ENCODE data around the gene CDH4.

CDH4 gene

GRCh38 chr20:61598586-61598985 lies 346.5 kb downstream of the CDH4 start:
- Histone ChIP-seq H3K27ac (ENCODE audit: low read depth, low read length) (no peak overlapping the region), H3K36me3 (ENCODE audit: control insufficient read depth, insufficient read depth, low read length) (no peaks in the 10 kb centered on the region), H3K9me3 (ENCODE audit: control insufficient read depth, insufficient read depth, low read length) (peaks cover 7% of the 10 kb centered on the region), H3K4me1 (ENCODE audit: control insufficient read depth, insufficient read depth, low read length) (no peaks in the 10 kb centered on the region), H3K27me3 (ENCODE audit: control insufficient read depth, insufficient read depth, low read length) (no peaks in the 10 kb centered on the region), H3K9ac (ENCODE audit: low read depth, low read length) (no peak overlapping the region), H3K4me3 (ENCODE audit: low read depth, low read length) (no peak overlapping the region)

- Histone ChIP-seq H3K36me3 (ENCODE audit: control insufficient read depth, insufficient read depth, low read length) (no peaks in the 10 kb centered on the region), H3K27me3 (ENCODE audit: control insufficient read depth, insufficient read depth, low read length) (no peaks in the 10 kb centered on the region), H3K4me3 (ENCODE audit: low read depth, low read length) (no peak overlapping the region), H3K9me3 (ENCODE audit: control insufficient read depth, insufficient read depth, low read length) (peaks cover 7% of the 10 kb centered on the region), H3K9ac (ENCODE audit: low read depth, low read length) (no peak overlapping the region), H3K4me1 (ENCODE audit: control insufficient read depth, insufficient read depth, low read length) (no peaks in the 10 kb centered on the region), H3K27ac (ENCODE audit: low read depth, low read length) (no peak overlapping the region)
These were observed 347.0 kb downstream of the CDH4 start for GRCh38 chr20:61599061-61599531.

GRCh38 chr20:61599541-61599992 lies 347.5 kb downstream of the CDH4 start:
- H3K9me3 ChIP-seq (ENCODE audit: control insufficient read depth, insufficient read depth, low read length), result peaks cover 7% of the 10 kb centered on the region
- no peaks in the 10 kb centered on the region for H3K27me3 ChIP-seq (ENCODE audit: control insufficient read depth, insufficient read depth, low read length)
- no peaks in the 10 kb centered on the region for H3K4me1 ChIP-seq (ENCODE audit: control insufficient read depth, insufficient read depth, low read length)
- no peaks in the 10 kb centered on the region for H3K36me3 ChIP-seq (ENCODE audit: control insufficient read depth, insufficient read depth, low read length)
- H3K4me3 ChIP-seq (ENCODE audit: low read depth, low read length), result no peak overlapping the region
- H3K27ac ChIP-seq (ENCODE audit: low read depth, low read length), result no peak overlapping the region
- no peak overlapping the region for H3K9ac ChIP-seq (ENCODE audit: low read depth, low read length)

GRCh38 chr20:61600016-61600415 lies 348.0 kb downstream of the CDH4 start:
- Histone ChIP-seq H3K4me1 (ENCODE audit: control insufficient read depth, insufficient read depth, low read length) (no peaks in the 10 kb centered on the region), H3K27me3 (ENCODE audit: control insufficient read depth, insufficient read depth, low read length) (no peaks in the 10 kb centered on the region), H3K36me3 (ENCODE audit: control insufficient read depth, insufficient read depth, low read length) (no peaks in the 10 kb centered on the region), H3K27ac (ENCODE audit: low read depth, low read length) (no peak overlapping the region), H3K9me3 (ENCODE audit: control insufficient read depth, insufficient read depth, low read length) (peaks cover 7% of the 10 kb centered on the region), H3K9ac (ENCODE audit: low read depth, low read length) (no peak overlapping the region), H3K4me3 (ENCODE audit: low read depth, low read length) (no peak overlapping the region)

GRCh38 chr20:61601361-61601760 lies 349.3 kb downstream of the CDH4 start:
- H3K27ac ChIP-seq (ENCODE audit: low read depth, low read length), result no peak overlapping the region
- no peaks in the 10 kb centered on the region for H3K4me1 ChIP-seq (ENCODE audit: control insufficient read depth, insufficient read depth, low read length)
- no peaks in the 10 kb centered on the region for H3K27me3 ChIP-seq (ENCODE audit: control insufficient read depth, insufficient read depth, low read length)
- no peaks in the 10 kb centered on the region for H3K36me3 ChIP-seq (ENCODE audit: control insufficient read depth, insufficient read depth, low read length)
- H3K9ac ChIP-seq (ENCODE audit: low read depth, low read length), result no peak overlapping the region
- H3K9me3 ChIP-seq (ENCODE audit: control insufficient read depth, insufficient read depth, low read length), result peaks cover 6% of the 10 kb centered on the region
- H3K4me3 ChIP-seq (ENCODE audit: low read depth, low read length), result no peak overlapping the region

- Histone ChIP-seq H3K27ac (ENCODE audit: low read depth, low read length) (no peak overlapping the region), H3K36me3 (ENCODE audit: control insufficient read depth, insufficient read depth, low read length) (no peaks in the 10 kb centered on the region), H3K4me1 (ENCODE audit: control insufficient read depth, insufficient read depth, low read length) (no peaks in the 10 kb centered on the region), H3K9me3 (ENCODE audit: control insufficient read depth, insufficient read depth, low read length) (0 out of 2 replicates have a peak, but pooled peaks cover 1% of the 10 kb centered on the region), H3K27me3 (ENCODE audit: control insufficient read depth, insufficient read depth, low read length) (no peaks in the 10 kb centered on the region), H3K4me3 (ENCODE audit: low read depth, low read length) (no peak overlapping the region), H3K9ac (ENCODE audit: low read depth, low read length) (no peak overlapping the region)
These were observed 349.8 kb downstream of the CDH4 start for GRCh38 chr20:61601853-61602252.

GRCh38 chr20:61603715-61604114 lies 351.7 kb downstream of the CDH4 start:
- Histone ChIP-seq H3K27me3 (ENCODE audit: control insufficient read depth, insufficient read depth, low read length) (no peaks in the 10 kb centered on the region), H3K4me3 (ENCODE audit: low read depth, low read length) (no peak overlapping the region), H3K4me1 (ENCODE audit: control insufficient read depth, insufficient read depth, low read length) (no peaks in the 10 kb centered on the region), H3K9ac (ENCODE audit: low read depth, low read length) (no peak overlapping the region), H3K9me3 (ENCODE audit: control insufficient read depth, insufficient read depth, low read length) (no peaks in the 10 kb centered on the region), H3K27ac (ENCODE audit: low read depth, low read length) (no peak overlapping the region), H3K36me3 (ENCODE audit: control insufficient read depth, insufficient read depth, low read length) (no peaks in the 10 kb centered on the region)

GRCh38 chr20:61604549-61604948 lies 352.5 kb downstream of the CDH4 start:
- Histone ChIP-seq H3K36me3 (ENCODE audit: control insufficient read depth, insufficient read depth, low read length) (no peaks in the 10 kb centered on the region), H3K9ac (ENCODE audit: low read depth, low read length) (no peak overlapping the region), H3K27ac (ENCODE audit: low read depth, low read length) (no peak overlapping the region), H3K9me3 (ENCODE audit: control insufficient read depth, insufficient read depth, low read length) (no peaks in the 10 kb centered on the region), H3K27me3 (ENCODE audit: control insufficient read depth, insufficient read depth, low read length) (no peaks in the 10 kb centered on the region), H3K4me3 (ENCODE audit: low read depth, low read length) (no peak overlapping the region), H3K4me1 (ENCODE audit: control insufficient read depth, insufficient read depth, low read length) (no peaks in the 10 kb centered on the region)

GRCh38 chr20:61605283-61605682 lies 353.2 kb downstream of the CDH4 start:
- Histone ChIP-seq H3K36me3 (ENCODE audit: control insufficient read depth, insufficient read depth, low read length) (no peaks in the 10 kb centered on the region), H3K27ac (ENCODE audit: low read depth, low read length) (no peak overlapping the region), H3K9ac (ENCODE audit: low read depth, low read length) (no peak overlapping the region), H3K4me1 (ENCODE audit: control insufficient read depth, insufficient read depth, low read length) (no peaks in the 10 kb centered on the region), H3K4me3 (ENCODE audit: low read depth, low read length) (no peak overlapping the region), H3K27me3 (ENCODE audit: control insufficient read depth, insufficient read depth, low read length) (no peaks in the 10 kb centered on the region), H3K9me3 (ENCODE audit: control insufficient read depth, insufficient read depth, low read length) (no peaks in the 10 kb centered on the region)

GRCh38 chr20:61605862-61606557 lies 353.9 kb downstream of the CDH4 start:
- Histone ChIP-seq H3K9me3 (ENCODE audit: control insufficient read depth, insufficient read depth, low read length) (no peaks in the 10 kb centered on the region), H3K27ac (ENCODE audit: low read depth, low read length) (no peak overlapping the region), H3K4me1 (ENCODE audit: control insufficient read depth, insufficient read depth, low read length) (no peaks in the 10 kb centered on the region), H3K36me3 (ENCODE audit: control insufficient read depth, insufficient read depth, low read length) (no peaks in the 10 kb centered on the region), H3K4me3 (ENCODE audit: low read depth, low read length) (no peak overlapping the region), H3K27me3 (ENCODE audit: control insufficient read depth, insufficient read depth, low read length) (no peaks in the 10 kb centered on the region), H3K9ac (ENCODE audit: low read depth, low read length) (no peak overlapping the region)

GRCh38 chr20:61608275-61609085 lies 356.4 kb downstream of the CDH4 start:
- Histone ChIP-seq H3K9me3 (ENCODE audit: control insufficient read depth, insufficient read depth, low read length) (0 out of 2 replicates have a peak, but pooled peaks cover 8% of the 10 kb centered on the region), H3K27ac (ENCODE audit: low read depth, low read length) (no peak overlapping the region), H3K4me3 (ENCODE audit: low read depth, low read length) (no peak overlapping the region), H3K36me3 (ENCODE audit: control insufficient read depth, insufficient read depth, low read length) (no peaks in the 10 kb centered on the region), H3K9ac (ENCODE audit: low read depth, low read length) (no peak overlapping the region), H3K27me3 (ENCODE audit: control insufficient read depth, insufficient read depth, low read length) (no peaks in the 10 kb centered on the region), H3K4me1 (ENCODE audit: control insufficient read depth, insufficient read depth, low read length) (no peaks in the 10 kb centered on the region)
